ENCODE results near the gene TFR2. TPM values are rescaled to one million over a fixed set of nuclear protein-coding genes. Genes with fewer than 3 reads are reported as not detected.
A peak's percentile ranks its signal among the peaks of the same experiment; 100 is the strongest.

The TFR2 gene
- total RNA-seq, 4 donors from 2014 or later = 0.38 to 1.1 (median 0.84) TPM

DNA sequence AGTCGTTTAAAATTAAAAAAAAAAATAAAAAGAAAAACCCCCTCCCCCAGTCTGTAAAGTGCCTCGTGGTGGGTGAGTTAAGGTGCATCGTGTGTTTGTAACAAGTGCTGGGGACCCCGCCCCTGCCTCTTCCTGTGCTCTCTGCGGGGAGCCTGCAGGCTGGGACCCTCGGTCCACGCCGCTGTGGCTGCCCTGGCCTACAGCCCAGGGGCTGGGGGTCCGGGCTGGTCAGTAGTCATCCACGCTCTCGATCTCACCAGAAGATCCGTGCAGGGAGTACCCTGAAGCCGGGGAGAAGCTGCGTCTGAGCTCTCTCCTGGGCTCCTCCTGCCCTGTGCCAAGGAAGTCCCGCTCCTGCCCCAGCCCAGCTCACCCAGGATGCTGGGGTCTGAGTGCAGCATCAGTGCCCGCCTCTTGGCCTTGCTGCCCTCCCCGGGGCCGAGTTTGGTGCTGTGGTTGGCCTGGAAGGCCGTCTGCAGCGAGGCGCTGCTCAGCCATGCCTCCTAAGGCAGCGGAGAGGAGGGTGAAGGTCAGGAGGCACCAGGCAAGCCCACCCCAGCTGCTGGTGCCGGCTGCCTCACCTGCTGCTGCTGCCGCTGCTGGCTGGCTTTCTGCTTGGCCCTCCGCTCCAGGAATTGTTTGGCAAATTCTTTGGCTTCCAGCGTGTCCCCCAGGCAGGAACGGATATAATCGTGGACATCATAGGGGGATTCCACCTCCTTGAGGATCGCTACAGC lies 40.3 kb upstream of the TFR2 start:
- Histone ChIP-seq H3K4me1 (peaks cover 17 to 57% (median 20%) of the 10 kb centered on the region in 3 donors), H3K36me3 (peaks cover 64 to 97% (median 73%) of the 10 kb centered on the region in 3 donors), H3K27me3 (no peaks in the 10 kb centered on the region), H3K4me3 (no peak overlapping the region), H3K9me3 (no peaks in the 10 kb centered on the region), H3K27ac (peak overlapping the region in 1 of 4 donors; percentile 86)
- no peak for DNase-seq
- WGBS, 2 donors = 62 to 73% methylated on average over 10 of the region's 29 CpGs
- TF ChIP-seq POLR2A (IDR thresholded peaks at IDR 0.05) (no peak), CTCF (IDR thresholded peaks at IDR 0.05) (no peak)
- intact Hi-C loops (cut with DNase I) = no loop called here

DNA sequence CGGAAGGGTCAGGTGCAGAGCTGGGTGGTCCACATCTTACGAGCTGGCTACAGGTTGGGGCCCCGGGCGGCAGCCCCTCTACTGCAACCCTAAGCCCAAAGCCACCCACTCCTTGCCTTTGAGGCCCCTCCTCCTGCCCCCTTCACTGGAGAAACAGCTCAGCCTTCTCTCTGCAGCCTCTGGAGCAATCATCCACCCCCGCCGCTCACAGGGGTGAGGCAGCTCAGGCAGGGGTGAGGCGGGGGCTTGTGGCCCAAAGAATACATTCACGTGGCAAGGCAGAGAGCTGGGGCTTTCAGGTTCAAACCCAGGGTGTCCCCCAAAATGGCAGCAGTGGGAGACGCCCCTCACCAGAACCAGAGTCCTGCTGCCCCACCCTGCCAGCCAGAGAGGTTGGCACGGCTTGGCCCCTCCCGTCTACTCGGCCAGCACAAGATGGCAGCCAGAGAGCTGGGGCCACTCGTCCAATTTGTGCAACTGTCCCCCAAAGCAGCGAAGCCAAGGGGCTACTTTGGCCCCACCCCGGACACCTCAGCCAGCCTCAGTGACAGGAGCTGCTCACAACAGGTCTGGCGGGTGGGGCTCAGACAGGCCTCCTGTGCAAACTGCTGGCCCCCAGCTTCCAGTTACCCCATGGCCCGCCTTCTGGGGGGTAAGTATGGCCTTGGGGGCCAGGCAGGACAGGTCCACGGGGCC lies 39.4 kb upstream of the TFR2 start:
- TF ChIP-seq CTCF (IDR thresholded peaks at IDR 0.05) = no peak
- no peak for TF ChIP-seq POLR2A (IDR thresholded peaks at IDR 0.05)
- no peak overlapping the region for H3K4me3 ChIP-seq
- peaks cover 55 to 93% (median 66%) of the 10 kb centered on the region in 3 donors for H3K36me3 ChIP-seq
- intact Hi-C loops (cut with DNase I) = no loop called here
- DNase-seq = no peak
- 82 to 92% methylated on average over 3 of the region's 18 CpGs for WGBS, 2 donors
- peak overlapping the region; percentile 64 to 86 (median 82) for H3K27ac ChIP-seq
- H3K27me3 ChIP-seq = no peaks in the 10 kb centered on the region
- H3K4me1 ChIP-seq = peaks cover 23 to 67% (median 28%) of the 10 kb centered on the region in 3 donors
- H3K9me3 ChIP-seq = no peaks in the 10 kb centered on the region

DNA sequence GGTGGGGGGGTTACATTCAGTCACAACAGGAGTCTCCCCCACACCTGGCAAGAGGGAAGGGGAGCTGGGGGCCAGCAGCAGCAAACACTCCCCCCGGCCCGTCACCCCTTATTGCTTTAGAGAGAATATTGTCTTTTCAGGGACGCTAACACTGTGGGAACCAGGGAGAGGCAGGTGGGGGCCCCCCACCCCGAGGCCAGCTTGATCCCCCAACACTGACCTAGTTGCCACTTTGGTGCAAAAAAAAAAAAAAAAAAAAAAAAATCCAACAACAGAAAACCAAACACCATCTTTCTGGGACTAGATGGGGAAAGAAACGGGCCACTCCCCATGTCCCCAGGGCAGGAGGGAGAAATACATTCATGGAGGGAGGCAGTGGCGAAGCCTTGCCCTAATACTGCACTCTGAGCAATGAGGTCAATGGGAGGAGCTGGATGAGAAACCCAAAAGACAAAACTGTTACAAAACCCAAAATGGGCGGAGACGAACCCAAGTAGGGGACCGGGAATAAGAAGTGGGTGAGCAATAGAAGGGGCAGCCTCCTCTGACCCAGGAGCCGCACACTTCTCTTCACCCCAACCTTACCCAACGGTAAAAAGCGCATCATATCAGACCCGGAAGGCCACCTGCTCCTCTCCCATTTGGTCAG lies 38.7 kb upstream of the TFR2 start:
- peaks cover 51 to 87% (median 60%) of the 10 kb centered on the region in 3 donors for H3K36me3 ChIP-seq

GRCh38 chr7:100679129-100679926 lies 38.0 kb upstream of the TFR2 start:
- TF ChIP-seq CTCF (IDR thresholded peaks at IDR 0.05) (no peak), POLR2A (IDR thresholded peaks at IDR 0.05) (no peak)
- intact Hi-C loops (cut with DNase I) = no loop called here
- Histone ChIP-seq H3K27ac (peak overlapping the region; percentile 45 to 86 (median 82)), H3K4me1 (peaks cover 23 to 74% (median 28%) of the 10 kb centered on the region in 3 donors), H3K27me3 (no peaks in the 10 kb centered on the region), H3K4me3 (no peak overlapping the region), H3K36me3 (peaks cover 44 to 79% (median 52%) of the 10 kb centered on the region in 3 donors), H3K9me3 (no peaks in the 10 kb centered on the region)
- DNase-seq = no peak
- 69 to 73% methylated on average over 8 of the region's 13 CpGs for WGBS, 2 donors

More for the DNA sequence above, 38.7 kb upstream of the TFR2 start:
- Histone ChIP-seq H3K4me1 (peaks cover 23 to 74% (median 28%) of the 10 kb centered on the region in 3 donors), H3K4me3 (no peak overlapping the region), H3K9me3 (no peaks in the 10 kb centered on the region), H3K27ac (peak overlapping the region; percentile 64 to 86 (median 82)), H3K27me3 (no peaks in the 10 kb centered on the region)
- 44 to 52% methylated on average over 10 to 13 of the region's 13 CpGs for WGBS, 2 donors
- TF ChIP-seq POLR2A (IDR thresholded peaks at IDR 0.05) (no peak), CTCF (IDR thresholded peaks at IDR 0.05) (no peak)
- intact Hi-C loops (cut with DNase I) = no loop called here
- DNase-seq = no peak

Measured in esophagus squamous epithelium (tissue), 5 donors.